ENCODE results near the gene ADAMTS6.
A peak's percentile ranks its signal among the peaks of the same experiment; 100 is the strongest.

The ADAMTS6 gene

GRCh38 chr5:65102976-65103711 is 378.6 kb downstream of the ADAMTS6 start:
- no peaks in the 10 kb centered on the region for H3K9me3 ChIP-seq (ENCODE audit: insufficient read depth, low read length)
- no peak for TF ChIP-seq EZH2phosphoT487 (conservative IDR thresholded peaks at IDR 0.05; ENCODE audit: low read length)
- TF ChIP-seq CTCF (IDR thresholded peaks at IDR 0.05; ENCODE audit: insufficient read depth, low read length, poor library complexity, severe bottlenecking), result peak; percentile 13
- H3F3A ChIP-seq (ENCODE audit: insufficient read depth), result no peaks in the 10 kb centered on the region
- no peaks in the 10 kb centered on the region for H3K36me3 ChIP-seq (ENCODE audit: low read length)
- no peaks in the 10 kb centered on the region for H3K9me2 ChIP-seq (replicated peaks; ENCODE audit: insufficient read depth, low read length)
- H3K27me3 ChIP-seq (ENCODE audit: low read length), result no peaks in the 10 kb centered on the region
- H3K4me2 ChIP-seq (ENCODE audit: low read depth, low read length, poor library complexity, severe bottlenecking), result peak overlapping the region; percentile 67
- H2AFZ ChIP-seq (ENCODE audit: low read depth, low read length, severe bottlenecking), result peak overlapping the region; percentile 90
- H3K9ac ChIP-seq (ENCODE audit: low read length), result peak overlapping the region; percentile 45
- H3K27ac ChIP-seq (ENCODE audit: low read depth, low read length), result no peak overlapping the region
- H3K4me3 ChIP-seq (ENCODE audit: insufficient read depth, low read length, poor library complexity, severe bottlenecking), result peak overlapping the region; percentile 47
- H4K20me1 ChIP-seq (ENCODE audit: low read depth, low read length), result no peaks in the 10 kb centered on the region
- no peaks in the 10 kb centered on the region for H3K79me2 ChIP-seq (ENCODE audit: insufficient read depth, low read length)

- Histone ChIP-seq H3K4me3 (ENCODE audit: insufficient read depth, low read length, poor library complexity, severe bottlenecking) (no peak overlapping the region), H3K4me2 (ENCODE audit: low read depth, low read length, poor library complexity, severe bottlenecking) (peak overlapping the region; percentile 67), H3K9ac (ENCODE audit: low read length) (peak overlapping the region; percentile 45; the same call in 1 of the 2 replicates), H3F3A (ENCODE audit: insufficient read depth) (no peaks in the 10 kb centered on the region), H3K27me3 (ENCODE audit: low read length) (no peaks in the 10 kb centered on the region), H3K79me2 (ENCODE audit: insufficient read depth, low read length) (no peaks in the 10 kb centered on the region), H3K9me3 (ENCODE audit: insufficient read depth, low read length) (no peaks in the 10 kb centered on the region), H4K20me1 (ENCODE audit: low read depth, low read length) (no peaks in the 10 kb centered on the region), H3K9me2 (replicated peaks; ENCODE audit: insufficient read depth, low read length) (no peaks in the 10 kb centered on the region), H2AFZ (ENCODE audit: low read depth, low read length, severe bottlenecking) (peak overlapping the region; percentile 37), H3K36me3 (ENCODE audit: low read length) (no peaks in the 10 kb centered on the region), H3K27ac (ENCODE audit: low read depth, low read length) (no peak overlapping the region)
- TF ChIP-seq CTCF (IDR thresholded peaks at IDR 0.05; ENCODE audit: insufficient read depth, low read length, poor library complexity, severe bottlenecking), result no peak
- TF ChIP-seq EZH2phosphoT487 (conservative IDR thresholded peaks at IDR 0.05; ENCODE audit: low read length), result no peak
Observed at GRCh38 chr5:65102371-65102975, 379.2 kb downstream of the ADAMTS6 start.

GRCh38 chr5:65101632-65102100 is 380.1 kb downstream of the ADAMTS6 start:
- H3K27ac ChIP-seq (ENCODE audit: low read depth, low read length), result no peak overlapping the region

More at GRCh38 chr5:65101632-65102100, 380.1 kb downstream of the ADAMTS6 start:
- no peak overlapping the region for H3K4me2 ChIP-seq (ENCODE audit: low read depth, low read length, poor library complexity, severe bottlenecking)
- TF ChIP-seq CTCF (IDR thresholded peaks at IDR 0.05; ENCODE audit: insufficient read depth, low read length, poor library complexity, severe bottlenecking), result no peak
- TF ChIP-seq EZH2phosphoT487 (conservative IDR thresholded peaks at IDR 0.05; ENCODE audit: low read length), result no peak
- H2AFZ ChIP-seq (ENCODE audit: low read depth, low read length, severe bottlenecking), result no peak overlapping the region
- H3F3A ChIP-seq (ENCODE audit: insufficient read depth), result no peaks in the 10 kb centered on the region
- no peaks in the 10 kb centered on the region for H3K36me3 ChIP-seq (ENCODE audit: low read length)
- H3K79me2 ChIP-seq (ENCODE audit: insufficient read depth, low read length), result no peaks in the 10 kb centered on the region
- H4K20me1 ChIP-seq (ENCODE audit: low read depth, low read length), result no peaks in the 10 kb centered on the region
- H3K9me2 ChIP-seq (replicated peaks; ENCODE audit: insufficient read depth, low read length), result no peaks in the 10 kb centered on the region
- H3K27me3 ChIP-seq (ENCODE audit: low read length), result no peaks in the 10 kb centered on the region
- H3K9ac ChIP-seq (ENCODE audit: low read length), result no peak overlapping the region
- no peaks in the 10 kb centered on the region for H3K9me3 ChIP-seq (ENCODE audit: insufficient read depth, low read length)
- H3K4me3 ChIP-seq (ENCODE audit: insufficient read depth, low read length, poor library complexity, severe bottlenecking), result no peak overlapping the region

Data from SU-DHL-6 (cell line).